H1 (cell line): ENCODE results near the gene EMX1.

Experiments used
- CHD1 ChIP-seq: IDR thresholded peaks from 2 replicates; pipeline ENCODE4 v1.6.1; 2012; ENCODE audit warnings: low read depth, low read length, improper control_type of control experiment
- HDAC2 ChIP-seq, 2 experiments: fragments of 300-600 bp in 1 of 2; sonication (generic) in 1 of 2; IDR thresholded peaks; 2 replicates each; pipeline ENCODE4 v1.6.1; 2011 to 2012; ENCODE audit warnings: low read depth in 2 of 2, low read length in 2 of 2, mild to moderate bottlenecking in 2 of 2, moderate library complexity in 2 of 2, borderline replicate concordance in 1 of 2, inconsistent platforms in 1 of 2
- POLR2A ChIP-seq, 2 experiments: IDR thresholded peaks; 1 replicate in 1 of 2; 2 replicates in 1 of 2; pipeline ENCODE4 v1.6.1; 2011; ENCODE audit warnings: low read depth in 2 of 2, low read length in 2 of 2, mild to moderate bottlenecking in 2 of 2; ENCODE audit errors: control extremely low read depth in 1 of 2
- SP1 ChIP-seq: IDR thresholded peaks from 2 replicates; pipeline ENCODE4 v1.6.1; 2011; ENCODE audit warnings: low read depth, low read length
- SP4 ChIP-seq: IDR thresholded peaks from 2 replicates; pipeline ENCODE4 v1.6.1; 2012; ENCODE audit warnings: low read length, inconsistent platforms
- TEAD4 ChIP-seq: IDR thresholded peaks from 2 replicates; pipeline ENCODE4 v1.6.1; 2012; ENCODE audit warnings: low read depth, low read length, inconsistent platforms, mixed read lengths
- YY1 ChIP-seq: IDR thresholded peaks from 2 replicates; pipeline ENCODE4 v1.6.1; 2011; ENCODE audit warnings: low read depth, mild to moderate bottlenecking, low read length
- ZNF274 ChIP-seq: IDR thresholded peaks from 2 replicates; pipeline ENCODE4 v1.7.0; 2012; ENCODE audit warnings: low read length, borderline replicate concordance; ENCODE audit errors: extremely low read depth
- TF ChIP-seq, protein P1 (sequence below), 3 experiments: IDR thresholded peaks; 1 replicate in 2 of 3; 2 replicates in 1 of 3; pipeline versions ENCODE4 v1.5.1 to v1.6.1; 2011; ENCODE audit warnings: low read length in 3 of 3, mild to moderate bottlenecking in 3 of 3, inconsistent platforms in 2 of 3, low read depth in 1 of 3, moderate library complexity in 1 of 3; ENCODE audit not compliant: insufficient read depth in 1 of 3; ENCODE audit errors: control extremely low read depth in 1 of 3

DNA sequence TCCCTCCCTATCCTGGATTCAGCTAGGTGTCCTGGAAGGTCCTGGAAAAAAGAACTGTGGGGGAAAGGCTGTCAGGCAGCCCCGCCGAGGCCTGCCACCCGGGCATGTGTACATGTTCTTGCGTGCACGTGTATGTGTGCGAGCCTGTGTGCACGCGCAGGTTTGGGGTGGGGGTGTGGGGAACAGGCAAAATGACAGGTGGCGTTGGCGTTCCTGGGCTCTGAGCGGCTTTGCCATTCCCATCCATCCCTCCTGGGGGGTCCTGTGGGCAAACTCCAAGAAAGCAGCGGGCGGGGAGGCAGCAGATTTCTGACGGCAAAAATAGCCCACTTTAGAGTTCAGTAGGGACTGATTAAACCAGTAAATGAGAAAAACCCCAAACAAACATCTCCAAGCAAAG lies 35.6 kb downstream of the EMX1 start:
- TF ChIP-seq, protein P1, sequence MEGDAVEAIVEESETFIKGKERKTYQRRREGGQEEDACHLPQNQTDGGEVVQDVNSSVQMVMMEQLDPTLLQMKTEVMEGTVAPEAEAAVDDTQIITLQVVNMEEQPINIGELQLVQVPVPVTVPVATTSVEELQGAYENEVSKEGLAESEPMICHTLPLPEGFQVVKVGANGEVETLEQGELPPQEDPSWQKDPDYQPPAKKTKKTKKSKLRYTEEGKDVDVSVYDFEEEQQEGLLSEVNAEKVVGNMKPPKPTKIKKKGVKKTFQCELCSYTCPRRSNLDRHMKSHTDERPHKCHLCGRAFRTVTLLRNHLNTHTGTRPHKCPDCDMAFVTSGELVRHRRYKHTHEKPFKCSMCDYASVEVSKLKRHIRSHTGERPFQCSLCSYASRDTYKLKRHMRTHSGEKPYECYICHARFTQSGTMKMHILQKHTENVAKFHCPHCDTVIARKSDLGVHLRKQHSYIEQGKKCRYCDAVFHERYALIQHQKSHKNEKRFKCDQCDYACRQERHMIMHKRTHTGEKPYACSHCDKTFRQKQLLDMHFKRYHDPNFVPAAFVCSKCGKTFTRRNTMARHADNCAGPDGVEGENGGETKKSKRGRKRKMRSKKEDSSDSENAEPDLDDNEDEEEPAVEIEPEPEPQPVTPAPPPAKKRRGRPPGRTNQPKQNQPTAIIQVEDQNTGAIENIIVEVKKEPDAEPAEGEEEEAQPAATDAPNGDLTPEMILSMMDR (IDR thresholded peaks at IDR 0.05; ENCODE audit: control extremely low read depth in 1 of 3, insufficient read depth in 1 of 3, low read depth in 1 of 3, low read length in 3 of 3) = no peak
- TF ChIP-seq CHD1 = no peak
- TF ChIP-seq SP4 = no peak
- TF ChIP-seq SP1 = no peak
- TF ChIP-seq TEAD4 = no peak
- no peak for TF ChIP-seq YY1
- no peak for TF ChIP-seq ZNF274
- TF ChIP-seq HDAC2 (IDR thresholded peaks at IDR 0.05; ENCODE audit: borderline replicate concordance in 1 of 2, low read depth in 2 of 2, low read length in 2 of 2) = no peak
- no peak for TF ChIP-seq POLR2A (IDR thresholded peaks at IDR 0.05; ENCODE audit: control extremely low read depth in 1 of 2, low read depth in 2 of 2, low read length in 2 of 2)
